Caco-2 (cell line): ENCODE data around the gene POLDIP3. TPM values are rescaled to one million over a fixed set of nuclear protein-coding genes. Genes with fewer than 3 reads are reported as not detected.
"Not testable (repeated sequence)": the region's sequence is repeated elsewhere in the genome, so short reads cannot be mapped to it uniquely, and the experiment has no call there.

Source experiments
- BruUV-seq: library from RNA; stranded (reverse); fragments of 400-500 nt; replicated peaks from 2 replicates; lab custom pipeline; 2021; lab: Mats Ljungman, UMichigan
- CTCF ChIA-PET: fragments of 300-600 bp; sonication (Branson Sonifier 250); formaldehyde crosslinking; loops from one replicate; lab custom pipeline; 2022; ENCODE audit warnings: antibody characterized with exemption; lab: Charles Lee
- POLR2A ChIA-PET: fragments of 300-600 bp; sonication (Branson Sonifier 250); formaldehyde crosslinking; loops from one replicate; lab custom pipeline; 2022; ENCODE audit warnings: antibody characterized with exemption; lab: Charles Lee
- DNase-seq, 2 experiments: peaks; one replicate each; pipeline versions ENCODE4 v3.0.0 to v3.0.0-alpha.2; 2020 to 2022
- H3K27me3 ChIP-seq: replicated peaks from 2 replicates; pipeline ENCODE4 v1.6.0; 2011; ENCODE audit warnings: low read length; ENCODE audit not compliant: control insufficient read depth, insufficient read depth
- H3K36me3 ChIP-seq: 2 replicates; pipeline ENCODE4 v1.5.1; 2011; ENCODE audit warnings: low read length; ENCODE audit not compliant: control insufficient read depth, insufficient read depth
- H3K4me1 ChIP-seq: fragments of 250-450 bp; sonication (Bioruptor Pico); 2 replicates; pipeline ENCODE4 v1.5.1; 2020; ENCODE audit warnings: mild to moderate bottlenecking
- H3K4me3 ChIP-seq: 2 replicates; pipeline ENCODE4 v1.5.1; 2011; ENCODE audit warnings: low read depth, mild to moderate bottlenecking, control low read depth, low read length
- H3K9me3 ChIP-seq: fragments of 250-450 bp; sonication (Bioruptor Pico); 2 replicates; pipeline ENCODE4 v1.5.1; 2020; ENCODE audit warnings: mild to moderate bottlenecking, moderate library complexity
- H3K27ac Mint-ChIP-seq: one replicate; pipeline ENCODE4 v1.8.0; 2022; ENCODE audit warnings: mixed read lengths; ENCODE audit not compliant: unreplicated experiment
- H3K27me3 Mint-ChIP-seq: one replicate; pipeline ENCODE4 v1.8.0; 2022; ENCODE audit warnings: mixed read lengths; ENCODE audit not compliant: insufficient read depth, unreplicated experiment
- H3K36me3 Mint-ChIP-seq: one replicate; pipeline ENCODE4 v1.8.0; 2022; ENCODE audit warnings: mild to moderate bottlenecking, mixed read lengths; ENCODE audit not compliant: insufficient read depth, unreplicated experiment
- H3K4me1 Mint-ChIP-seq: one replicate; pipeline ENCODE4 v1.8.0; 2022; ENCODE audit warnings: low read depth, mixed read lengths; ENCODE audit not compliant: unreplicated experiment
- H3K4me3 Mint-ChIP-seq: one replicate; pipeline ENCODE4 v1.8.0; 2022; ENCODE audit warnings: mild to moderate bottlenecking, moderate library complexity, mixed read lengths; ENCODE audit not compliant: unreplicated experiment
- H3K9me3 Mint-ChIP-seq: one replicate; pipeline ENCODE4 v1.8.0; 2022; ENCODE audit warnings: mixed read lengths; ENCODE audit not compliant: unreplicated experiment
- CTCF ChIP-seq, 2 experiments: fragments of 200-600 bp in 1 of 2; IDR thresholded peaks; 1 replicate in 1 of 2; 2 replicates in 1 of 2; pipeline versions ENCODE4 v1.5.1 to v1.8.0; 2011 to 2022; ENCODE audit warnings: antibody characterized with exemption in 1 of 2, control low read depth in 1 of 2, inconsistent platforms in 1 of 2, low read depth in 1 of 2, low read length in 1 of 2, mild to moderate bottlenecking in 1 of 2, moderate library complexity in 1 of 2; ENCODE audit not compliant: insufficient read depth in 1 of 2, severe bottlenecking in 1 of 2, unreplicated experiment in 1 of 2
- intact Hi-C: fragments of 100-400 bp; cut with micrococcal nuclease; formaldehyde crosslinking; loops from one replicate; pipeline ENCODE4 v1.10.0; 2022; ENCODE audit not compliant: unreplicated experiment
- total RNA-seq: library from RNA; stranded (reverse); gene quantifications from 2 replicates; pipeline ENCODE4 v1.2.3, GENCODE V29; 2022

The POLDIP3 gene
- total RNA-seq, 1 experiment from 2014 or later = 70.8 TPM

GRCh38 chr22:42536166-42536565, 78.5 kb downstream of the POLDIP3 start:
- Histone ChIP-seq H3K4me1 (peaks cover 11% of the 10 kb centered on the region; the same call in 1 of the 2 replicates), H3K27me3 (no peaks in the 10 kb centered on the region)
- DNase-seq = no peak

GRCh38 chr22:42535082-42535731, 79.5 kb downstream of the POLDIP3 start:
- H3K27me3 ChIP-seq, H3K27ac Mint-ChIP-seq, H3K36me3 Mint-ChIP-seq, CTCF ChIA-PET, H3K4me3 Mint-ChIP-seq, DNase-seq, H3K36me3 ChIP-seq, BruUV-seq, H3K4me1 Mint-ChIP-seq, H3K9me3 Mint-ChIP-seq, H3K9me3 ChIP-seq, POLR2A ChIA-PET, H3K27me3 Mint-ChIP-seq, intact Hi-C loops, H3K4me3 ChIP-seq: not testable (repeated sequence)
- H3K4me1 ChIP-seq = peaks cover 11% of the 10 kb centered on the region; the same call in 1 of the 2 replicates

More at GRCh38 chr22:42536166-42536565, 78.5 kb downstream of the POLDIP3 start:
- Histone ChIP-seq H3K4me3 (no peak overlapping the region), H3K36me3 (no peaks in the 10 kb centered on the region), H3K9me3 (no peaks in the 10 kb centered on the region)
- no peak overlapping the region for H3K4me3 Mint-ChIP-seq
- no peak overlapping the region for H3K27ac Mint-ChIP-seq
- no peak for TF ChIP-seq CTCF (IDR thresholded peaks at IDR 0.05; ENCODE audit: insufficient read depth in 1 of 2, low read depth in 1 of 2, low read length in 1 of 2, severe bottlenecking in 1 of 2, unreplicated experiment in 1 of 2)
- no peaks in the 10 kb centered on the region for H3K9me3 Mint-ChIP-seq
- no TSS peak for BruUV-seq
- intact Hi-C loops = no loop called here
- H3K27me3 Mint-ChIP-seq = no peaks in the 10 kb centered on the region
- ChIA-PET POLR2A (no interaction called here), CTCF (interaction anchor here (0.6 kb wide), 1 partner anchor 27 kb away, joined by 3 read pairs; no protein-coding TSS in a partner anchor)
- H3K4me1 Mint-ChIP-seq = peaks cover 10% of the 10 kb centered on the region
- no peaks in the 10 kb centered on the region for H3K36me3 Mint-ChIP-seq

Other genes starting within 250 kb of the POLDIP3 start
- not detected in 2 replicates for gene NFAM1, start 182.5 kb downstream of the POLDIP3 start, total RNA-seq
- 72.2 and 75.2 TPM in 2 replicates for gene RRP7A, start 95.1 kb downstream of the POLDIP3 start, total RNA-seq
- gene SERHL2, start 60.9 kb downstream of the POLDIP3 start, total RNA-seq = 0.61 and 0.72 TPM in 2 replicates
- 0.79 and 0.97 TPM in 2 replicates for gene ATP5MGL, start 25.7 kb upstream of the POLDIP3 start, total RNA-seq
- gene CYB5R3, start 34.5 kb upstream of the POLDIP3 start, total RNA-seq = 120 and 130 TPM in 2 replicates
- gene A4GALT, start 106.0 kb upstream of the POLDIP3 start, total RNA-seq = 12.7 and 16.2 TPM in 2 replicates
- 32.1 and 37.4 TPM in 2 replicates for gene ARFGAP3, start 242.4 kb upstream of the POLDIP3 start, total RNA-seq